K562 (cell line): ENCODE results near the gene THADA. TPM values are rescaled to one million over a fixed set of nuclear protein-coding genes. Genes with fewer than 3 reads are reported as not detected.

Source experiments
- CBFA2T2 ChIP-seq: fragments of 450-650 bp; conservative IDR thresholded peaks from 2 replicates; pipeline ENCODE4 v1.6.1; 2017; ENCODE audit warnings: mild to moderate bottlenecking
- COPS2 ChIP-seq: fragments of 450-650 bp; conservative IDR thresholded peaks from 2 replicates; pipeline ENCODE4 v1.6.1; 2016; ENCODE audit warnings: mild to moderate bottlenecking, moderate library complexity
- EP400 ChIP-seq: fragments of 450-650 bp; IDR thresholded peaks from 2 replicates; pipeline ENCODE4 v1.6.1; 2017; ENCODE audit warnings: antibody characterized with exemption, mild to moderate bottlenecking, moderate library complexity
- ETV6 ChIP-seq, 3 experiments: fragments of 150-350 bp in 1 of 3; sonication (generic) in 1 of 3; formaldehyde crosslinking in 1 of 3; IDR thresholded peaks; 2 replicates each; pipeline versions ENCODE4 v1.6.1 to v1.8.0; 2014 to 2022; ENCODE audit warnings: borderline replicate concordance in 2 of 3, low read depth in 2 of 3, antibody characterized with exemption in 1 of 3, low read length in 1 of 3, mild to moderate bottlenecking in 1 of 3, missing genetic modification reagents in 1 of 3
- FOSL1 ChIP-seq: fragments of 200-800 bp; sonication (Bioruptor generic); conservative IDR thresholded peaks from 2 replicates; pipeline ENCODE4 v1.6.1; 2016; ENCODE audit warnings: missing genetic modification characterization, missing compliant biosample characterization
- HDAC3 ChIP-seq: fragments of 450-650 bp; IDR thresholded peaks from 2 replicates; pipeline ENCODE4 v1.6.1; 2018; ENCODE audit warnings: borderline replicate concordance, mild to moderate bottlenecking, moderate library complexity; ENCODE audit not compliant: partially characterized antibody
- KAT8 ChIP-seq: fragments of 450-650 bp; IDR thresholded peaks from 2 replicates; pipeline ENCODE4 v1.6.1; 2016; ENCODE audit warnings: low read depth, mild to moderate bottlenecking
- MXI1 ChIP-seq: IDR thresholded peaks from 2 replicates; pipeline ENCODE4 v1.6.1; 2011; ENCODE audit warnings: low read depth, mild to moderate bottlenecking, improper control_type of control experiment, low read length
- MYBL2 ChIP-seq, 2 experiments: fragments of 450-650 bp in 1 of 2; sonication (generic) in 1 of 2; formaldehyde crosslinking in 1 of 2; IDR thresholded peaks; 2 replicates each; pipeline versions ENCODE4 v1.6.1 to v1.8.1; 2017 to 2022; ENCODE audit warnings: borderline replicate concordance in 1 of 2, inconsistent platforms in 1 of 2, low read depth in 1 of 2, mild to moderate bottlenecking in 1 of 2, missing genetic modification reagents in 1 of 2, moderate library complexity in 1 of 2
- NEUROD1 ChIP-seq: fragments of 150-350 bp; IDR thresholded peaks from 2 replicates; pipeline ENCODE4 v1.6.1; 2014; ENCODE audit warnings: borderline replicate concordance, low read length, low read depth; ENCODE audit not compliant: partially characterized antibody
- NR2C2 ChIP-seq, 2 experiments: fragments of 200-800 bp in 1 of 2; sonication (Bioruptor generic) in 1 of 2; sonication (generic) in 1 of 2; formaldehyde crosslinking in 1 of 2; IDR thresholded peaks; 2 replicates each; pipeline versions ENCODE4 v1.6.1 to v1.8.0; 2016 to 2022; ENCODE audit warnings: mild to moderate bottlenecking in 1 of 2, missing compliant biosample characterization in 1 of 2, missing genetic modification characterization in 1 of 2, missing genetic modification reagents in 1 of 2
- POLR2B ChIP-seq: fragments of 450-650 bp; IDR thresholded peaks from 2 replicates; pipeline ENCODE4 v1.6.1; 2018; ENCODE audit warnings: low read depth; ENCODE audit not compliant: partially characterized antibody
- TCF3 ChIP-seq: sonication (generic); formaldehyde crosslinking; IDR thresholded peaks from 2 replicates; pipeline ENCODE4 v1.4.0; 2020; ENCODE audit warnings: mild to moderate bottlenecking, missing genetic modification reagents
- ZNF324 ChIP-seq: fragments of 250-450 bp; sonication (Bioruptor Pico); IDR thresholded peaks from 2 replicates; pipeline ENCODE4 v1.4.0; 2020; ENCODE audit warnings: mild to moderate bottlenecking
- ZNF407 ChIP-seq: fragments of 450-650 bp; IDR thresholded peaks from 2 replicates; pipeline ENCODE4 v1.6.1; 2016; ENCODE audit warnings: low read depth
- ZNF77 ChIP-seq: fragments of 250-450 bp; sonication (Bioruptor Pico); IDR thresholded peaks from 2 replicates; pipeline ENCODE4 v1.5.0; 2020
- polyA plus RNA-seq, 8 experiments: library from polyadenylated mRNA; depleted of rRNA in 4 of 8; stranded (reverse) in 5 of 8; unstranded in 3 of 8; fragments of >200 nt; fragmentation: Nextera tagmentation in 2 of 8; fragmentation: Illumina TruSeq in 1 of 8; extraction: Ambion mirVana in 2 of 8; extraction: Trizol in 1 of 8; gene quantifications; 2 replicates each; pipeline versions ENCODE4 v1.2.1 to v1.2.3, GENCODE V29; 2011 to 2014; ENCODE audit warnings: inconsistent platforms in 1 of 8, missing spikeins in 1 of 8
- total RNA-seq, 7 experiments: library from RNA; depleted of rRNA in 6 of 7; stranded (reverse); fragments of >200 nt in 6 of 7; fragmentation: Illumina TruSeq in 2 of 7; extraction: Trizol in 2 of 7; gene quantifications; 2 replicates each; pipeline versions ENCODE4 v1.2.1 to v1.2.3, GENCODE V29; 2011 to 2021; ENCODE audit warnings: low replicate concordance in 1 of 7
- TF ChIP-seq, protein P1 (sequence below): fragments of 450-650 bp; IDR thresholded peaks from 2 replicates; pipeline ENCODE4 v1.6.1; 2016

The THADA gene
- total and polyA plus RNA-seq, 9 of the 15 experiments (the other 6 are each of a cell fraction or from before 2014, with no cell fraction given): 17.8 to 34.7 (median 31.9) TPM

- peak; percentile 97 for TF ChIP-seq POLR2B
- peak; percentile 99 for TF ChIP-seq MXI1
- peak; percentile 62 for TF ChIP-seq FOSL1 (tag)
- no peak for TF ChIP-seq COPS2
- TF ChIP-seq TCF3 (CRISPR knock-in tag): no peak
- no peak for TF ChIP-seq ZNF324 (CRISPR knock-in tag)
- TF ChIP-seq ZNF407: peak; percentile 93
- TF ChIP-seq NR2C2 (CRISPR knock-in tag; IDR thresholded peaks at IDR 0.05): peak; percentile 98
- TF ChIP-seq NR2C2 (tag; IDR thresholded peaks at IDR 0.05): peak; percentile 100
- peak; percentile 66; the same call in 1 of the 2 replicates for TF ChIP-seq MYBL2 (IDR thresholded peaks at IDR 0.05; ENCODE audit: low read depth)
- no peak for TF ChIP-seq MYBL2 (CRISPR knock-in tag; IDR thresholded peaks at IDR 0.05; ENCODE audit: borderline replicate concordance)
- TF ChIP-seq HDAC3: no peak
- no peak for TF ChIP-seq ETV6 (IDR thresholded peaks at IDR 0.05; ENCODE audit: borderline replicate concordance in 1 of 2, low read depth in 2 of 2, low read length in 1 of 2)
- no peak for TF ChIP-seq ETV6 (CRISPR knock-in tag; IDR thresholded peaks at IDR 0.05; ENCODE audit: borderline replicate concordance)
- no peak for TF ChIP-seq KAT8
- TF ChIP-seq NEUROD1: peak; percentile 65
- TF ChIP-seq, protein P1, sequence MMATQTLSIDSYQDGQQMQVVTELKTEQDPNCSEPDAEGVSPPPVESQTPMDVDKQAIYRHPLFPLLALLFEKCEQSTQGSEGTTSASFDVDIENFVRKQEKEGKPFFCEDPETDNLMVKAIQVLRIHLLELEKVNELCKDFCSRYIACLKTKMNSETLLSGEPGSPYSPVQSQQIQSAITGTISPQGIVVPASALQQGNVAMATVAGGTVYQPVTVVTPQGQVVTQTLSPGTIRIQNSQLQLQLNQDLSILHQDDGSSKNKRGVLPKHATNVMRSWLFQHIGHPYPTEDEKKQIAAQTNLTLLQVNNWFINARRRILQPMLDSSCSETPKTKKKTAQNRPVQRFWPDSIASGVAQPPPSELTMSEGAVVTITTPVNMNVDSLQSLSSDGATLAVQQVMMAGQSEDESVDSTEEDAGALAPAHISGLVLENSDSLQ: peak; percentile 12; the same call in 1 of the 2 replicates
- no peak for TF ChIP-seq CBFA2T2
- peak; percentile 96 for TF ChIP-seq EP400
- no peak for TF ChIP-seq ZNF77 (CRISPR knock-in tag)
These were observed at the start of gene THADA (continued) for GRCh38 chr2:43595603-43596412.
